AG09319 (cell line): ENCODE data around the gene COL4A2.

Experiments
- DNase-seq: peaks from one replicate; pipeline ENCODE4 v3.0.0-alpha.2; 2010; ENCODE audit warnings: low read depth; ENCODE audit errors: extremely low read depth
- TF ChIP-seq, protein P1 (sequence below): IDR thresholded peaks from 2 replicates; pipeline ENCODE4 v1.5.1; 2011; ENCODE audit warnings: low read depth, mild to moderate bottlenecking, inconsistent platforms, low read length, moderate library complexity

The COL4A2 gene

GRCh38 chr13:110279684-110280083 lies 27.4 kb upstream of the COL4A2 start:
- DNase-seq: no peak
- TF ChIP-seq, protein P1, sequence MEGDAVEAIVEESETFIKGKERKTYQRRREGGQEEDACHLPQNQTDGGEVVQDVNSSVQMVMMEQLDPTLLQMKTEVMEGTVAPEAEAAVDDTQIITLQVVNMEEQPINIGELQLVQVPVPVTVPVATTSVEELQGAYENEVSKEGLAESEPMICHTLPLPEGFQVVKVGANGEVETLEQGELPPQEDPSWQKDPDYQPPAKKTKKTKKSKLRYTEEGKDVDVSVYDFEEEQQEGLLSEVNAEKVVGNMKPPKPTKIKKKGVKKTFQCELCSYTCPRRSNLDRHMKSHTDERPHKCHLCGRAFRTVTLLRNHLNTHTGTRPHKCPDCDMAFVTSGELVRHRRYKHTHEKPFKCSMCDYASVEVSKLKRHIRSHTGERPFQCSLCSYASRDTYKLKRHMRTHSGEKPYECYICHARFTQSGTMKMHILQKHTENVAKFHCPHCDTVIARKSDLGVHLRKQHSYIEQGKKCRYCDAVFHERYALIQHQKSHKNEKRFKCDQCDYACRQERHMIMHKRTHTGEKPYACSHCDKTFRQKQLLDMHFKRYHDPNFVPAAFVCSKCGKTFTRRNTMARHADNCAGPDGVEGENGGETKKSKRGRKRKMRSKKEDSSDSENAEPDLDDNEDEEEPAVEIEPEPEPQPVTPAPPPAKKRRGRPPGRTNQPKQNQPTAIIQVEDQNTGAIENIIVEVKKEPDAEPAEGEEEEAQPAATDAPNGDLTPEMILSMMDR: no peak

- DNase-seq: no peak
- TF ChIP-seq, protein P1: no peak
These were observed 26.8 kb upstream of the COL4A2 start for GRCh38 chr13:110280231-110280813.

DNA sequence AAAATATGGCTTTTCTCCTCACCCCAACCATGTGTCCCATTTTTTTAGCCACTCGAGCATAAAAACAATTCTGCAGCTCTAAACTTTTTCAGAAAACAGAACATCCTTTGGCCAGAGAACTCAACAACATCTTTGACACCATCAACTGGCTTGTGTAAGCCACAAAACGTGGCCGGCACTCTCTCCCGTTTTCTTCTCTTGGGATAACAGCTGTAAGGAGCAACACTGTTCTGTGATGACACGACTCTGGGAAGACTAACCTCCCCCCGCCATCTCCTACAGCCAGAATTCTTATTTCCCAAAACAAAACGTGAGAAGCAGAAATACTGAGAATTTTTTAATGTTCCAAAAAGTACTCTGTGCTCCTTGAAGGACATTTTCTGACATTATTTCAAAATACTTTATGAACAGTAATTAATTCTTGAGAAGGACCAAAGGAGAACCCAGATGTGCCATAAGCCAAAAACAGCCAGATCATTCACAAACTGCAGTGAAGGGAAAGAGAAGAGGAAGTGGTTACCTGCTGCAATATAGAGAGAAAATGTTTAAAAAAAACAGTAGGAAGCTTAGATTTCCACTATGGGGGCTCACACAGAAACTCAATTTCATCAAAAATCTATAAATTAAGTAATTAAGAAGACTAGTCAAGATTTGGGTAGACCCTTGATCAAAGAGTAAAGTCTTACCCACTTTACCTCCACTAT lies 25.9 kb upstream of the COL4A2 start:
- no peak for DNase-seq
- TF ChIP-seq, protein P1: no peak

DNA sequence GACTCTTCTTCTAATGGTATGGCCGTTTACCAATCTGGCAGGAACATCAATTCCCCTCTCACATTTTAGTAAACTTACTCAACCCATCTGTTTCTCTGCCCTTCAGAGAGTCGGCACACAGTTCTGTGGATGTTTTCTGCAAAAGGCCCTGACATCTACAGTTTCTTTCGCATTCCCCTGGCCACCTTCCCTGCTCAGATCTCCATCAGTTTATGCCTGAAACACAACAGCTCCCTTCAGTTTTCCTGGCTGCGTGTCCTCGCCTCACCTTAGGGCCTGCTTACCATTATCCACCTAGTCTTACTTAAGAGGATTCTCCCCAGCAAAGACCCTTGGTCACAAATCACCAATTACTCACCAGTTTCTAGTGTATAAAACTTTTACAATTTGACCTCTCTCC lies 25.3 kb upstream of the COL4A2 start:
- DNase-seq: no peak
- TF ChIP-seq, protein P1: no peak

DNA sequence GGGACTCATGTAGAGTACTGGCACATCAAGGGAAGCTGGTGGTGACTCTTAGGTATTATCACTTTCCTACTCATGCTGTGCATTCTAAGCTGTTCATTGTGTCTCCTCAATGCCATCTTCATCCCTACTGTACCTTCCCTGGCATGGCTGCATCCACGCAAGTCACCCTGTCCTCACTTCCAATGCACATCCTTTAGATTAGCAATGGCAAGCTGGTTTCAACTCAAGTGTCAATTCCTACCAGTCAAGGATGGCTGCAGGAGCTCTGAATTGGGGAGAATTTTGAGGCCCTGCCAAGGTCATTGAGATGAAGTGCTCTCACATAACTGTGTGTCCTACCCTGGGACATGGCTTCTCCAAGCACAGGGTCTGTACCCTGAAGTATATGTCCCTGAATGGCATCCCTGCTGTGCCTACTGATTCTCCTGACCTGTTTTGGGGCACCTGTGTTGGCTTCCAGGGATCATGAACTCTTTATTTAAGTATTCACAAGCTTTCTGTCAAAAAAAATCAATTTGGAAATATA lies 24.7 kb upstream of the COL4A2 start:
- TF ChIP-seq, protein P1: no peak
- DNase-seq: no peak

GRCh38 chr13:110283736-110284517 lies 23.2 kb upstream of the COL4A2 start:
- TF ChIP-seq, protein P1: no peak
- DNase-seq: no peak
